Measurements from ENCODE around the gene UQCRC1. TPM values are rescaled to one million over a fixed set of nuclear protein-coding genes. Genes with fewer than 3 reads are reported as not detected.

Gene UQCRC1
- total RNA-seq, 4 donors from 2014 or later, result 679 to 861 (median 720) TPM

DNA sequence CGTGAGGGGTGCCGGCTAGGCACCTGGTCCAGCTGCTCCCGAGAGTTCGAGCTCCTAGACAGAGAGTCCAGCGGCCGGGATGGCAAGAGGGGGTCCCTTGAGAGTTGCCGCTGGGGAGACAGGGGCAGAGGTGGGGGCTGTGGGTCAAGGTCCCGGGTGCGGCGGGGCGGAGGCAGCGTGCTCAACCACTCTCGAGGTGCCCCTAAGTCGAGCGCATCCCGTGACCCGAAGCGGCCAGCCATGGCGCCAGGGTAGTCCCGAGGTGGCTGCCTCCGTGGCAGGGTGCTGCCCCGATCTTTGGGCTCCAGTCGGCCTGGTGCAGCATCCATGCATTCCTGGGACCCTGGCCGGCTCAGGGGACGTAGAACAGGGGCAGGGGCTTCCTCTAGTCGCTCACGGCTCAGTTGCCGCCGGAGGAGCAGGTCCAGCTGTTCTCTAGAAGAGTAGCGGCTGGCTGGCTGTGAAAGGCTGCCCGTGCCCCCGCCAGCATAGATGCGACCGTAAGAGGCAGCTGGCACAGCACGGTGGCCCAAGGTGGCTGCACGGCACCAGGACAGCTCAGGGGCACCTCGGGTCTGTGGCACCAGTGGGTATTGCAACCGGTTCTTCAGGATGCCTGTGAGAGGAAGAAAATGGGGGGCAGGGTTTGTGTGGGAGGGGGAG, 30.6 kb upstream of the UQCRC1 start:
- H3K27ac ChIP-seq, result no peak overlapping the region
- no peak overlapping the region for H3K4me3 ChIP-seq
- DNase-seq (no peak), ATAC-seq (no peak)
- H3K4me1 ChIP-seq, result peaks cover 11 to 14% of the 10 kb centered on the region in 2 donors
- in situ Hi-C loops (cut with MboI; ENCODE audit: low sequenced_read_pairs in 4 of 4), result no loop called here
- H3K9me3 ChIP-seq, result no peaks in the 10 kb centered on the region
- TF ChIP-seq POLR2A (IDR thresholded peaks at IDR 0.05), result no peak
- TF ChIP-seq, protein P1, sequence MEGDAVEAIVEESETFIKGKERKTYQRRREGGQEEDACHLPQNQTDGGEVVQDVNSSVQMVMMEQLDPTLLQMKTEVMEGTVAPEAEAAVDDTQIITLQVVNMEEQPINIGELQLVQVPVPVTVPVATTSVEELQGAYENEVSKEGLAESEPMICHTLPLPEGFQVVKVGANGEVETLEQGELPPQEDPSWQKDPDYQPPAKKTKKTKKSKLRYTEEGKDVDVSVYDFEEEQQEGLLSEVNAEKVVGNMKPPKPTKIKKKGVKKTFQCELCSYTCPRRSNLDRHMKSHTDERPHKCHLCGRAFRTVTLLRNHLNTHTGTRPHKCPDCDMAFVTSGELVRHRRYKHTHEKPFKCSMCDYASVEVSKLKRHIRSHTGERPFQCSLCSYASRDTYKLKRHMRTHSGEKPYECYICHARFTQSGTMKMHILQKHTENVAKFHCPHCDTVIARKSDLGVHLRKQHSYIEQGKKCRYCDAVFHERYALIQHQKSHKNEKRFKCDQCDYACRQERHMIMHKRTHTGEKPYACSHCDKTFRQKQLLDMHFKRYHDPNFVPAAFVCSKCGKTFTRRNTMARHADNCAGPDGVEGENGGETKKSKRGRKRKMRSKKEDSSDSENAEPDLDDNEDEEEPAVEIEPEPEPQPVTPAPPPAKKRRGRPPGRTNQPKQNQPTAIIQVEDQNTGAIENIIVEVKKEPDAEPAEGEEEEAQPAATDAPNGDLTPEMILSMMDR (IDR thresholded peaks at IDR 0.05 in 4 of 5, conservative IDR thresholded peaks at IDR 0.05 in 1 of 5), result no peak
- H3K36me3 ChIP-seq, result no peaks in the 10 kb centered on the region
- no peaks in the 10 kb centered on the region for H3K27me3 ChIP-seq
- intact Hi-C loops (cut with DNase I; ENCODE audit: low total_unique reads), result no loop called here

DNA sequence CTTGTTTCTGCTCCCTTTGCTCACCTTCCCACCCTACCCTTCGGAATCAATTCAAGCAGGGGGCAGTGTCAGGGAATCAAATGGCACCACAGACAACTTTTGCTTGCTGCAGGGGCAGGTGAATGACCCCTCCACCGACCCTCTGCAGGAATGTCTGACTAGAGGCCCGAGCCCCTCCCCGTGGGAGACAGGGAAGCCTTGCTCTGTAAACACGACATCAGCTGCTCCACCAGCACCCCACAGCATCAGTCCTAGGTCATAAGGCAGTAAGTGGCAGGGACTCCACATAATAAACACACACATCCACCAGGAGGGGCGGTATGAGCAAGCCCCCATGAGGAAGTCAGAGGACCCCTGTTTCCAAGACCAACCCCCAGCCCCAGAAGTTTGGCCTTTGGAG, 27.9 kb upstream of the UQCRC1 start:
- no peaks in the 10 kb centered on the region for H3K27me3 ChIP-seq
- TF ChIP-seq, protein P1 (IDR thresholded peaks at IDR 0.05 in 4 of 5, conservative IDR thresholded peaks at IDR 0.05 in 1 of 5), result no peak
- TF ChIP-seq POLR2A (IDR thresholded peaks at IDR 0.05), result no peak
- intact Hi-C loops (cut with DNase I; ENCODE audit: low total_unique reads), result no loop called here
- peak overlapping the region in 1 of 4 donors; percentile 92 for H3K27ac ChIP-seq
- H3K36me3 ChIP-seq, result peaks cover 0 to 7% of the 10 kb centered on the region in 2 donors
- no peak overlapping the region for H3K4me3 ChIP-seq
- no peaks in the 10 kb centered on the region for H3K9me3 ChIP-seq
- DNase-seq, result no peak
- peaks cover 16 to 24% of the 10 kb centered on the region in 2 donors for H3K4me1 ChIP-seq
- ATAC-seq, result no peak
- in situ Hi-C loops (cut with MboI; ENCODE audit: low sequenced_read_pairs in 4 of 4), result no loop called here

DNA sequence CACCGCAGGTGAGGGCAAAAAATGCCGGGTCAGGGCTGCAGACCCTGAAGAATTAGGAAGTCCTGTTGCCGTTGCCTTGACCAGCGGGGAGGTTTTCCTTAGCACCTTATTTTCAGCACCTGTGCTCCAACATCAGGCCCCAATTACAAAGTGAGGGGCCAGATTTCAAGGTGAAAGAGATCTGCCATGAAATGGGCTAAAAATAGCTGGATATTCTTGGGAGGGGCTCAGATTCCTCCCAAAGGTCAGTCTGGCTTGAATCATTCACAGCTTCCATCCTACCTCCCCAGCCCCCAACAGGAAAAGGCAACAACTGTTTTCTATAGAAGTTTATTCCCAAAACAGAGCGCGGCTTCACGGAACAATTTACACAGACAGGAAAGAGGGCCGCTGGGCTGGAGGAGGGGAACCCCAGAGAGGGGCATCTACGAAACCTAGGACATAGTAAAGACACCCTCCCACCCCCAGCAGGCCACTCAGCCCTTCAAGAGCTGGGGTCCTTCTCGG, 26.8 kb upstream of the UQCRC1 start:
- peak overlapping the region; percentile 60 to 97 (median 84) for H3K4me3 ChIP-seq
- H3K27ac ChIP-seq, result peak overlapping the region; percentile 84 to 92 (median 90)
- H3K36me3 ChIP-seq, result peaks cover 0 to 18% of the 10 kb centered on the region in 2 donors
- intact Hi-C loops (cut with DNase I; ENCODE audit: low total_unique reads), result no loop called here
- in situ Hi-C loops (cut with MboI; ENCODE audit: low sequenced_read_pairs in 4 of 4), result no loop called here
- DNase-seq (no peak), ATAC-seq (no peak)
- TF ChIP-seq, protein P1 (IDR thresholded peaks at IDR 0.05 in 4 of 5, conservative IDR thresholded peaks at IDR 0.05 in 1 of 5), result no peak
- no peak for TF ChIP-seq POLR2A (IDR thresholded peaks at IDR 0.05)
- no peaks in the 10 kb centered on the region for H3K9me3 ChIP-seq
- H3K4me1 ChIP-seq, result peaks cover 16 to 24% of the 10 kb centered on the region in 2 donors
- H3K27me3 ChIP-seq, result no peaks in the 10 kb centered on the region

DNA sequence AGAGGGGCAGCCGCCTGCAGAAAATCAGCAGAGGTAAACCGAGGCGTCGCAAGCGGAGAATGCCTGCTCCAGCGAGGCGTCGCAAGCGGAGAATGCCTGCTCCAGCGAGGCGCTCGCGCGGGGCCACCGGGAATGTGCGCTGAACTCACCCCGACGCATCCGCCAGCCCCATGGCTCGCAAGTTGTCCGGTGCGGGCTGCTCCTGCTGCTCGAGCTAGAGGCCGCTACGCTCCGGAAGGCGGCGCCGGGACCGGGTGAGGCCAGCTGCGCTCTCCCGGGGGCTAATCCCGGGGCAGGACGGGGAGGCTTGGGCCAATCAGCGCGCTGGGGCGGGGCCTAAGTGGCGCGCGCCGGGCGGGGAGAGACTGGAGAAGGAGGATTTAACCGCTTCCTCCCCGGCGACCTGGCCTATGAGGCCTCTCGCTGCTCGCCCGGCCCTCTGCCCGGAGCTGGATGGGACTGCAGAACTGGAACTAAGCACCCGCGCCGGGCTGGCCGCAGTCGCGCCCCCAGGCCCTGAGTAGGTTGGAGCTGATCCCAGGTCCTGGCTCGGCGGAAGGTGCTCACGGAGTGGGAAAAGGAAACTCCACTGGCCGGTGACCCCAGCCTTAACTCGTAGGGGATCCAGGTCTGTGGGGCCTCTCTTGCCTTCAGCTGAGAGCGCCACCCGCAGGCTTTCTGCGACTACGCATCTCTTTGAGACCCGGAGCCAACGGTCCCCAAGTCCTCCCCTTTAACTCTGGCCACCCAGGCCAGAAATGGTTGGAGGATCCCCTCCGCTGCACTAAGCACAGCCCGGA, 26.0 kb upstream of the UQCRC1 start, which contains the start of gene SLC26A6:
Gene SLC26A6, minus strand, starts transcription at position 240 of the 800 bp plus-strand sequence. Its CDS starts 68 bp downstream, at position 172.
- in situ Hi-C loops (cut with MboI; ENCODE audit: low sequenced_read_pairs in 4 of 4) (no loop called here), intact Hi-C loops (cut with DNase I; ENCODE audit: low total_unique reads) (loop anchor here (1.0 kb wide), 5 partner anchors 21 to 169 kb away; partner anchors contain the start of genes NCKIPSD and UQCRC1)
- DNase-seq, result peak; percentile 94 to 95
- Histone ChIP-seq H3K4me3 (peak within 1 kb of the TSS; percentile 60 to 97 (median 84)), H3K27me3 (no peaks in the 10 kb centered on the region), H3K27ac (peak within 1 kb of the TSS; percentile 84 to 92 (median 90)), H3K36me3 (peaks cover 0 to 25% of the 10 kb centered on the region in 2 donors), H3K4me1 (peaks cover 16 to 24% of the 10 kb centered on the region in 2 donors), H3K9me3 (no peaks in the 10 kb centered on the region)
- ATAC-seq, result peak; percentile 93 to 94
- TF ChIP-seq POLR2A (IDR thresholded peaks at IDR 0.05), result peak; percentile 51 to 68
- TF ChIP-seq, protein P1 (IDR thresholded peaks at IDR 0.05 in 4 of 5, conservative IDR thresholded peaks at IDR 0.05 in 1 of 5), result peak in 4 of 5 experiments; percentile 30 to 59 (median 53)

Data from gastrocnemius medialis (tissue), 4 donors.